ENCODE data around the gene RNF151. TPM values are rescaled to one million over a fixed set of nuclear protein-coding genes. Genes with fewer than 3 reads are reported as not detected.

The RNF151 gene
- total and polyA plus RNA-seq, 2 of the 13 experiments (the other 11 are each of a cell fraction or from before 2014, with no cell fraction given) = not detected

DNA sequence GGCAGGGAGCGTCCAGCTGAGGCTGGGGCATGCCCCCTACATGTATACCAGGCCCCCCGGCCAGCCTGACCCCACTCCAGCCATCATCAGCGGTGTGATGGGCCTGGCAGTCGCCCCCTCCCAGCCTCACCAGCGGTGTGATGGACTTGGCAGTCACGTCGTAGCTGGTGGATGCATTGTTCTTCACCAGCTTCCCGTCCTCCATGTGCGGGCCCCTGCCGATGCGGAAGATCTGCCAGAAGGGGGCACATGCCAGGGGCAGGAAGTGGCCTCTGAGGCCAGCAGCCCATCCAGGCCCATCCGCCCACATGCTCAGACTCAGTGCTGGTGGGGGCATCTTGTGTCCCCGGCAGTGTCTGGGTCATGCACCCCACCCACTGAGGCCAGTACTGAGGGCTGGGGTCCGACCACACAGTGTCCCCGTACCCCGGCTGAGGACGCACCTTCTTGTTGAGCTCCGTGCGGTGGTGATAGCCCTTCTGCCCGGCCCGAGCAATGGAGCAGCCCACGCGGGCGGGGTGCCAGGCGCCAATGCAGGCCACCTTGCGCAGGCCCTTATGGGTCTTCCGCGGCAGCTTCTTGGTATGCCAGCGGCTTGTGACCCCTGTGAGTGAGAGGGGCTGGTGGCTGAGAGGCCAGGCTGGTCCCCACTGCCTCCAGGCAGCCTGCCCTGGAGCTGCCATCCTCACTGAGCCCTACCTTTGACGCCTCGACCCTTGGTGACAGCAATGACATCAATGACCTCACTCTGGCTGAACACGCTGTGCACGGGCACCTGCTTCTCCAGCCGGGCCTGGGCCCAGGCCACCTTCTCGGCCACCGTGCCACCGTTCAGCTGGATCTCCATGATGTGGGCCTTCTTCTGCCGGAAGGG lies 19.9 kb upstream of the RNF151 start (continued):
- TF ChIP-seq, protein P1, sequence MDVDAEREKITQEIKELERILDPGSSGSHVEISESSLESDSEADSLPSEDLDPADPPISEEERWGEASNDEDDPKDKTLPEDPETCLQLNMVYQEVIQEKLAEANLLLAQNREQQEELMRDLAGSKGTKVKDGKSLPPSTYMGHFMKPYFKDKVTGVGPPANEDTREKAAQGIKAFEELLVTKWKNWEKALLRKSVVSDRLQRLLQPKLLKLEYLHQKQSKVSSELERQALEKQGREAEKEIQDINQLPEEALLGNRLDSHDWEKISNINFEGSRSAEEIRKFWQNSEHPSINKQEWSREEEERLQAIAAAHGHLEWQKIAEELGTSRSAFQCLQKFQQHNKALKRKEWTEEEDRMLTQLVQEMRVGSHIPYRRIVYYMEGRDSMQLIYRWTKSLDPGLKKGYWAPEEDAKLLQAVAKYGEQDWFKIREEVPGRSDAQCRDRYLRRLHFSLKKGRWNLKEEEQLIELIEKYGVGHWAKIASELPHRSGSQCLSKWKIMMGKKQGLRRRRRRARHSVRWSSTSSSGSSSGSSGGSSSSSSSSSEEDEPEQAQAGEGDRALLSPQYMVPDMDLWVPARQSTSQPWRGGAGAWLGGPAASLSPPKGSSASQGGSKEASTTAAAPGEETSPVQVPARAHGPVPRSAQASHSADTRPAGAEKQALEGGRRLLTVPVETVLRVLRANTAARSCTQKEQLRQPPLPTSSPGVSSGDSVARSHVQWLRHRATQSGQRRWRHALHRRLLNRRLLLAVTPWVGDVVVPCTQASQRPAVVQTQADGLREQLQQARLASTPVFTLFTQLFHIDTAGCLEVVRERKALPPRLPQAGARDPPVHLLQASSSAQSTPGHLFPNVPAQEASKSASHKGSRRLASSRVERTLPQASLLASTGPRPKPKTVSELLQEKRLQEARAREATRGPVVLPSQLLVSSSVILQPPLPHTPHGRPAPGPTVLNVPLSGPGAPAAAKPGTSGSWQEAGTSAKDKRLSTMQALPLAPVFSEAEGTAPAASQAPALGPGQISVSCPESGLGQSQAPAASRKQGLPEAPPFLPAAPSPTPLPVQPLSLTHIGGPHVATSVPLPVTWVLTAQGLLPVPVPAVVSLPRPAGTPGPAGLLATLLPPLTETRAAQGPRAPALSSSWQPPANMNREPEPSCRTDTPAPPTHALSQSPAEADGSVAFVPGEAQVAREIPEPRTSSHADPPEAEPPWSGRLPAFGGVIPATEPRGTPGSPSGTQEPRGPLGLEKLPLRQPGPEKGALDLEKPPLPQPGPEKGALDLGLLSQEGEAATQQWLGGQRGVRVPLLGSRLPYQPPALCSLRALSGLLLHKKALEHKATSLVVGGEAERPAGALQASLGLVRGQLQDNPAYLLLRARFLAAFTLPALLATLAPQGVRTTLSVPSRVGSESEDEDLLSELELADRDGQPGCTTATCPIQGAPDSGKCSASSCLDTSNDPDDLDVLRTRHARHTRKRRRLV (CRISPR knock-in tag; IDR thresholded peaks at IDR 0.05) = no peak
- TF ChIP-seq, protein P2, sequence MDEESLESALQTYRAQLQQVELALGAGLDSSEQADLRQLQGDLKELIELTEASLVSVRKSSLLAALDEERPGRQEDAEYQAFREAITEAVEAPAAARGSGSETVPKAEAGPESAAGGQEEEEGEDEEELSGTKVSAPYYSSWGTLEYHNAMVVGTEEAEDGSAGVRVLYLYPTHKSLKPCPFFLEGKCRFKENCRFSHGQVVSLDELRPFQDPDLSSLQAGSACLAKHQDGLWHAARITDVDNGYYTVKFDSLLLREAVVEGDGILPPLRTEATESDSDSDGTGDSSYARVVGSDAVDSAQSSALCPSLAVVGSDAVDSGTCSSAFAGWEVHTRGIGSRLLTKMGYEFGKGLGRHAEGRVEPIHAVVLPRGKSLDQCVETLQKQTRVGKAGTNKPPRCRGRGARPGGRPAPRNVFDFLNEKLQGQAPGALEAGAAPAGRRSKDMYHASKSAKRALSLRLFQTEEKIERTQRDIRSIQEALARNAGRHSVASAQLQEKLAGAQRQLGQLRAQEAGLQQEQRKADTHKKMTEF (CRISPR knock-in tag; IDR thresholded peaks at IDR 0.05) = 0 out of 2 replicates have a peak, but pooled peaks have one; percentile 24
- TF ChIP-seq, protein P3, sequence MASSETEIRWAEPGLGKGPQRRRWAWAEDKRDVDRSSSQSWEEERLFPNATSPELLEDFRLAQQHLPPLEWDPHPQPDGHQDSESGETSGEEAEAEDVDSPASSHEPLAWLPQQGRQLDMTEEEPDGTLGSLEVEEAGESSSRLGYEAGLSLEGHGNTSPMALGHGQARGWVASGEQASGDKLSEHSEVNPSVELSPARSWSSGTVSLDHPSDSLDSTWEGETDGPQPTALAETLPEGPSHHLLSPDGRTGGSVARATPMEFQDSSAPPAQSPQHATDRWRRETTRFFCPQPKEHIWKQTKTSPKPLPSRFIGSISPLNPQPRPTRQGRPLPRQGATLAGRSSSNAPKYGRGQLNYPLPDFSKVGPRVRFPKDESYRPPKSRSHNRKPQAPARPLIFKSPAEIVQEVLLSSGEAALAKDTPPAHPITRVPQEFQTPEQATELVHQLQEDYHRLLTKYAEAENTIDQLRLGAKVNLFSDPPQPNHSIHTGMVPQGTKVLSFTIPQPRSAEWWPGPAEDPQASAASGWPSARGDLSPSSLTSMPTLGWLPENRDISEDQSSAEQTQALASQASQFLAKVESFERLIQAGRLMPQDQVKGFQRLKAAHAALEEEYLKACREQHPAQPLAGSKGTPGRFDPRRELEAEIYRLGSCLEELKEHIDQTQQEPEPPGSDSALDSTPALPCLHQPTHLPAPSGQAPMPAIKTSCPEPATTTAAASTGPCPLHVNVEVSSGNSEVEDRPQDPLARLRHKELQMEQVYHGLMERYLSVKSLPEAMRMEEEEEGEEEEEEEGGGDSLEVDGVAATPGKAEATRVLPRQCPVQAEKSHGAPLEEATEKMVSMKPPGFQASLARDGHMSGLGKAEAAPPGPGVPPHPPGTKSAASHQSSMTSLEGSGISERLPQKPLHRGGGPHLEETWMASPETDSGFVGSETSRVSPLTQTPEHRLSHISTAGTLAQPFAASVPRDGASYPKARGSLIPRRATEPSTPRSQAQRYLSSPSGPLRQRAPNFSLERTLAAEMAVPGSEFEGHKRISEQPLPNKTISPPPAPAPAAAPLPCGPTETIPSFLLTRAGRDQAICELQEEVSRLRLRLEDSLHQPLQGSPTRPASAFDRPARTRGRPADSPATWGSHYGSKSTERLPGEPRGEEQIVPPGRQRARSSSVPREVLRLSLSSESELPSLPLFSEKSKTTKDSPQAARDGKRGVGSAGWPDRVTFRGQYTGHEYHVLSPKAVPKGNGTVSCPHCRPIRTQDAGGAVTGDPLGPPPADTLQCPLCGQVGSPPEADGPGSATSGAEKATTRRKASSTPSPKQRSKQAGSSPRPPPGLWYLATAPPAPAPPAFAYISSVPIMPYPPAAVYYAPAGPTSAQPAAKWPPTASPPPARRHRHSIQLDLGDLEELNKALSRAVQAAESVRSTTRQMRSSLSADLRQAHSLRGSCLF (CRISPR knock-in tag; IDR thresholded peaks at IDR 0.05; ENCODE audit: borderline replicate concordance) = no peak
- TF ChIP-seq THAP11 (CRISPR knock-in tag; IDR thresholded peaks at IDR 0.05) (peak; percentile 33; the same call in 1 of the 2 replicates), HMG20A (CRISPR knock-in tag; IDR thresholded peaks at IDR 0.05; ENCODE audit: borderline replicate concordance) (no peak), U2AF2 (IDR thresholded peaks at IDR 0.05; ENCODE audit: low read depth, low read length) (no peak), ZSCAN30 (CRISPR knock-in tag; IDR thresholded peaks at IDR 0.05) (no peak), TRIM24 (CRISPR knock-in tag; IDR thresholded peaks at IDR 0.05) (no peak)
- TF ChIP-seq, protein P4, sequence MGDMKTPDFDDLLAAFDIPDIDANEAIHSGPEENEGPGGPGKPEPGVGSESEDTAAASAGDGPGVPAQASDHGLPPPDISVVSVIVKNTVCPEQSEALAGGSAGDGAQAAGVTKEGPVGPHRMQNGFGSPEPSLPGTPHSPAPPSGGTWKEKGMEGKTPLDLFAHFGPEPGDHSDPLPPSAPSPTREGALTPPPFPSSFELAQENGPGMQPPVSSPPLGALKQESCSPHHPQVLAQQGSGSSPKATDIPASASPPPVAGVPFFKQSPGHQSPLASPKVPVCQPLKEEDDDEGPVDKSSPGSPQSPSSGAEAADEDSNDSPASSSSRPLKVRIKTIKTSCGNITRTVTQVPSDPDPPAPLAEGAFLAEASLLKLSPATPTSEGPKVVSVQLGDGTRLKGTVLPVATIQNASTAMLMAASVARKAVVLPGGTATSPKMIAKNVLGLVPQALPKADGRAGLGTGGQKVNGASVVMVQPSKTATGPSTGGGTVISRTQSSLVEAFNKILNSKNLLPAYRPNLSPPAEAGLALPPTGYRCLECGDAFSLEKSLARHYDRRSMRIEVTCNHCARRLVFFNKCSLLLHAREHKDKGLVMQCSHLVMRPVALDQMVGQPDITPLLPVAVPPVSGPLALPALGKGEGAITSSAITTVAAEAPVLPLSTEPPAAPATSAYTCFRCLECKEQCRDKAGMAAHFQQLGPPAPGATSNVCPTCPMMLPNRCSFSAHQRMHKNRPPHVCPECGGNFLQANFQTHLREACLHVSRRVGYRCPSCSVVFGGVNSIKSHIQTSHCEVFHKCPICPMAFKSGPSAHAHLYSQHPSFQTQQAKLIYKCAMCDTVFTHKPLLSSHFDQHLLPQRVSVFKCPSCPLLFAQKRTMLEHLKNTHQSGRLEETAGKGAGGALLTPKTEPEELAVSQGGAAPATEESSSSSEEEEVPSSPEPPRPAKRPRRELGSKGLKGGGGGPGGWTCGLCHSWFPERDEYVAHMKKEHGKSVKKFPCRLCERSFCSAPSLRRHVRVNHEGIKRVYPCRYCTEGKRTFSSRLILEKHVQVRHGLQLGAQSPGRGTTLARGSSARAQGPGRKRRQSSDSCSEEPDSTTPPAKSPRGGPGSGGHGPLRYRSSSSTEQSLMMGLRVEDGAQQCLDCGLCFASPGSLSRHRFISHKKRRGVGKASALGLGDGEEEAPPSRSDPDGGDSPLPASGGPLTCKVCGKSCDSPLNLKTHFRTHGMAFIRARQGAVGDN (CRISPR knock-in tag; IDR thresholded peaks at IDR 0.05) = peak; percentile 51

Measured in HepG2 (cell line).